Esophagus squamous epithelium (tissue), 5 donors: ENCODE measurements around the gene ARHGAP8. TPM values are rescaled to one million over a fixed set of nuclear protein-coding genes. Genes with fewer than 3 reads are reported as not detected.

Experiments used
- DNase-seq: peaks from one replicate; lab custom pipeline; 2025; lab: John Stamatoyannopoulos, UW
- H3K27ac ChIP-seq, 4 donors: fragments of 200-600 bp; sonication (generic); one replicate each; pipeline ENCODE4 v1.5.1; 2016 to 2019; ENCODE audit warnings: mild to moderate bottlenecking in 1 of 4
- H3K27me3 ChIP-seq, 4 donors: fragments of 200-600 bp; sonication (generic); 1 replicate in 3 of 4; 2 replicates in 1 of 4; pipeline versions ENCODE4 v1.5.1 to v1.6.0; 2017 to 2021; ENCODE audit warnings: antibody characterized with exemption in 1 of 4
- H3K36me3 ChIP-seq, 3 donors: fragments of 200-600 bp; sonication (generic); one replicate each; pipeline ENCODE4 v1.5.1; 2016 to 2019
- H3K4me1 ChIP-seq, 3 donors: fragments of 200-600 bp; sonication (generic); one replicate each; pipeline ENCODE4 v1.5.1; 2017 to 2019
- H3K4me3 ChIP-seq, 4 donors: fragments of 200-600 bp; sonication (generic); 1 replicate in 3 of 4; 2 replicates in 1 of 4; pipeline ENCODE4 v1.5.1; 2016 to 2019; ENCODE audit warnings: mild to moderate bottlenecking in 2 of 4, moderate library complexity in 1 of 4
- H3K9me3 ChIP-seq, 3 donors: fragments of 200-600 bp; sonication (generic); one replicate each; pipeline ENCODE4 v1.5.1; 2016 to 2019
- CTCF ChIP-seq, 6 experiments: fragments of 450-650 bp in 4 of 6; fragments of 200-600 bp in 2 of 6; sonication (generic) in 2 of 6; IDR thresholded peaks; one replicate each; pipeline ENCODE4 v1.5.1; 2016 to 2019; ENCODE audit warnings: antibody characterized with exemption in 6 of 6, mild to moderate bottlenecking in 4 of 6, moderate library complexity in 4 of 6
- POLR2A ChIP-seq, 4 donors: fragments of 450-650 bp; IDR thresholded peaks; one replicate each; pipeline ENCODE4 v1.6.1; 2017; ENCODE audit warnings: antibody characterized with exemption in 4 of 4, mild to moderate bottlenecking in 4 of 4, moderate library complexity in 3 of 4
- WGBS, 2 donors: methylation state at CpG; one replicate each; pipeline ENCODE4 v1.1.5; 2018; 5-methylcytosine and 5-hydroxymethylcytosine counted together
- intact Hi-C: fragments of 100-400 bp; cut with DNase I; formaldehyde crosslinking; loops from one replicate; pipeline ENCODE4 v1.15.0; 2022
- total RNA-seq, 4 donors: library from RNA; depleted of rRNA; stranded (reverse); fragments of >200 nt; gene quantifications; one replicate each; pipeline ENCODE4 v1.1.0, GENCODE V29; 2016
- donor health status: DM: yes; HTN: yes; CAD: no.

The ARHGAP8 gene
- total RNA-seq, 4 donors from 2014 or later, result 3.6 to 15.0 (median 11.5) TPM

GRCh38 chr22:44729391-44730021, 22.9 kb upstream of the ARHGAP8 start:
- no peaks in the 10 kb centered on the region for H3K9me3 ChIP-seq
- H3K4me3 ChIP-seq, result no peak overlapping the region
- DNase-seq, result no peak
- TF ChIP-seq CTCF (IDR thresholded peaks at IDR 0.05), result no peak
- no peak for TF ChIP-seq POLR2A (IDR thresholded peaks at IDR 0.05)
- peaks cover 0 to 20% (median 8%) of the 10 kb centered on the region in 3 donors for H3K4me1 ChIP-seq
- no peaks in the 10 kb centered on the region for H3K27me3 ChIP-seq
- peak overlapping the region; percentile 5 to 64 (median 36) for H3K27ac ChIP-seq
- WGBS, 2 donors, result 46% methylated on average over 10 of the region's 39 CpGs; no CpG with 5 or more reads in 1 of the 2 donors
- intact Hi-C loops, result loop anchor here (5.0 kb wide), 1 partner anchor 32 kb away; no protein-coding TSS in a partner anchor
- peaks cover 0 to 74% (median 0%) of the 10 kb centered on the region in 3 donors for H3K36me3 ChIP-seq

GRCh38 chr22:44730022-44730393, 22.4 kb upstream of the ARHGAP8 start:
- WGBS, 2 donors, result 70 to 77% methylated on average over 3 to 5 of the region's 14 CpGs
- peaks cover 0 to 69% (median 0%) of the 10 kb centered on the region in 3 donors for H3K36me3 ChIP-seq
- intact Hi-C loops, result loop anchor here (5.0 kb wide), 1 partner anchor 33 kb away; no protein-coding TSS in a partner anchor

GRCh38 chr22:44730490-44731356, 21.7 kb upstream of the ARHGAP8 start:
- intact Hi-C loops, result loop anchor here (5.0 kb wide), 1 partner anchor 33 kb away; no protein-coding TSS in a partner anchor
- WGBS, 2 donors, result 76 to 82% methylated on average over 14 to 16 of the region's 19 CpGs
- H3K27me3 ChIP-seq, result peaks cover 0 to 7% (median 0%) of the 10 kb centered on the region in 4 donors
- H3K27ac ChIP-seq, result no peak overlapping the region
- no peaks in the 10 kb centered on the region for H3K9me3 ChIP-seq
- H3K36me3 ChIP-seq, result peaks cover 0 to 62% (median 0%) of the 10 kb centered on the region in 3 donors
- peaks cover 0 to 20% (median 8%) of the 10 kb centered on the region in 3 donors for H3K4me1 ChIP-seq
- TF ChIP-seq CTCF (IDR thresholded peaks at IDR 0.05), result no peak
- no peak for TF ChIP-seq POLR2A (IDR thresholded peaks at IDR 0.05)
- DNase-seq, result no peak
- no peak overlapping the region for H3K4me3 ChIP-seq

More at GRCh38 chr22:44730022-44730393, 22.4 kb upstream of the ARHGAP8 start:
- Histone ChIP-seq H3K9me3 (no peaks in the 10 kb centered on the region), H3K27ac (peak overlapping the region in 2 of 4 donors; percentile 6 to 62), H3K27me3 (no peaks in the 10 kb centered on the region), H3K4me1 (peaks cover 0 to 20% (median 8%) of the 10 kb centered on the region in 3 donors), H3K4me3 (no peak overlapping the region)
- no peak for DNase-seq
- TF ChIP-seq POLR2A (IDR thresholded peaks at IDR 0.05), result no peak
- no peak for TF ChIP-seq CTCF (IDR thresholded peaks at IDR 0.05)

GRCh38 chr22:44731357-44731970, 20.9 kb upstream of the ARHGAP8 start:
- Histone ChIP-seq H3K36me3 (peaks cover 0 to 55% (median 0%) of the 10 kb centered on the region in 3 donors), H3K27ac (no peak overlapping the region), H3K27me3 (peaks cover 0 to 14% (median 2%) of the 10 kb centered on the region in 4 donors), H3K9me3 (no peaks in the 10 kb centered on the region), H3K4me3 (no peak overlapping the region), H3K4me1 (peaks cover 0 to 27% (median 8%) of the 10 kb centered on the region in 3 donors)
- intact Hi-C loops, result loop anchor here (5.0 kb wide), 1 partner anchor 34 kb away; no protein-coding TSS in a partner anchor
- TF ChIP-seq POLR2A (IDR thresholded peaks at IDR 0.05) (no peak), CTCF (IDR thresholded peaks at IDR 0.05) (no peak)
- WGBS, 2 donors, result 76% methylated on average over 5 of the region's 7 CpGs; no CpG with 5 or more reads in 1 of the 2 donors
- DNase-seq, result no peak
